ENCODE measurements around the gene STK24.

STK24 gene

GRCh38 chr13:98537740-98538139, 39.2 kb downstream of the STK24 start:
- no peak overlapping the region for H3K23ac ChIP-seq (ENCODE audit: low read length)
- peaks cover 2% of the 10 kb centered on the region for H3K4me1 ChIP-seq (ENCODE audit: control insufficient read depth, low read depth, low read length)
- no peak overlapping the region for H2BK5ac ChIP-seq (ENCODE audit: low read length)
- H4K5ac ChIP-seq (ENCODE audit: low read length) = no peak overlapping the region
- H3K56ac ChIP-seq (ENCODE audit: low read length) = no peak overlapping the region
- no peak overlapping the region for H2BK15ac ChIP-seq (replicated peaks; ENCODE audit: low read depth)
- H3K79me1 ChIP-seq (ENCODE audit: low read length) = peaks cover 37% of the 10 kb centered on the region
- H3K36me3 ChIP-seq (ENCODE audit: control insufficient read depth, insufficient read depth, low read length) = no peaks in the 10 kb centered on the region
- no peak overlapping the region for H3K4me2 ChIP-seq (ENCODE audit: low read length)
- no peak overlapping the region for H4K8ac ChIP-seq (ENCODE audit: low read depth, low read length)
- no peak for DNase-seq
- H3K4me3 ChIP-seq (ENCODE audit: low read length) = no peak overlapping the region
- H3K18ac ChIP-seq (ENCODE audit: low read length) = no peak overlapping the region
- H3K27ac ChIP-seq (ENCODE audit: low read depth, low read length) = no peak overlapping the region
- H3K27me3 ChIP-seq (ENCODE audit: insufficient read depth, low read length, poor library complexity) = no peaks in the 10 kb centered on the region
- no peak overlapping the region for H2AK5ac ChIP-seq (ENCODE audit: low read length)
- H3K9ac ChIP-seq (ENCODE audit: low read length) = no peak overlapping the region
- WGBS (ENCODE audit: extremely low coverage, insufficient coverage, low lambda C conversion rate) = no CpG with 5 or more reads among the region's 6 CpGs
- H3K4ac ChIP-seq (ENCODE audit: low read depth, low read length) = no peak overlapping the region
- peaks cover 91% of the 10 kb centered on the region for H3K79me2 ChIP-seq (ENCODE audit: control insufficient read depth, insufficient read depth, low read length)
- H2BK120ac ChIP-seq (ENCODE audit: low read depth, low read length) = no peak overlapping the region

GRCh38 chr13:98537306-98537705, 39.6 kb downstream of the STK24 start:
- no peak overlapping the region for H2AK5ac ChIP-seq (ENCODE audit: low read length)
- no peak overlapping the region for H3K27ac ChIP-seq (ENCODE audit: low read depth, low read length)
- no peak overlapping the region for H3K9ac ChIP-seq (ENCODE audit: low read length)
- H3K79me2 ChIP-seq (ENCODE audit: control insufficient read depth, insufficient read depth, low read length) = peaks cover 88% of the 10 kb centered on the region
- no peak overlapping the region for H3K4me3 ChIP-seq (ENCODE audit: low read length)
- H2BK15ac ChIP-seq (replicated peaks; ENCODE audit: low read depth) = no peak overlapping the region
- H3K79me1 ChIP-seq (ENCODE audit: low read length) = peaks cover 36% of the 10 kb centered on the region
- no peak overlapping the region for H3K4ac ChIP-seq (ENCODE audit: low read depth, low read length)
- no peak overlapping the region for H3K18ac ChIP-seq (ENCODE audit: low read length)
- WGBS (ENCODE audit: extremely low coverage, insufficient coverage, low lambda C conversion rate) = no CpG with 5 or more reads among the region's 14 CpGs
- H4K5ac ChIP-seq (ENCODE audit: low read length) = no peak overlapping the region
- H3K27me3 ChIP-seq (ENCODE audit: insufficient read depth, low read length, poor library complexity) = no peaks in the 10 kb centered on the region
- no peak for DNase-seq
- H3K23ac ChIP-seq (ENCODE audit: low read length) = peak overlapping the region; percentile 89
- peak overlapping the region; percentile 6 for H3K56ac ChIP-seq (ENCODE audit: low read length)
- peaks cover 2% of the 10 kb centered on the region for H3K4me1 ChIP-seq (ENCODE audit: control insufficient read depth, low read depth, low read length)
- no peak overlapping the region for H2BK120ac ChIP-seq (ENCODE audit: low read depth, low read length)
- no peak overlapping the region for H2BK5ac ChIP-seq (ENCODE audit: low read length)
- no peaks in the 10 kb centered on the region for H3K36me3 ChIP-seq (ENCODE audit: control insufficient read depth, insufficient read depth, low read length)
- H3K4me2 ChIP-seq (ENCODE audit: low read length) = no peak overlapping the region
- H4K8ac ChIP-seq (ENCODE audit: low read depth, low read length) = no peak overlapping the region

- H4K8ac ChIP-seq (ENCODE audit: low read depth, low read length) = no peak overlapping the region
- no peak overlapping the region for H3K18ac ChIP-seq (ENCODE audit: low read length)
- H3K23ac ChIP-seq (ENCODE audit: low read length) = peak overlapping the region; percentile 97
- H3K9ac ChIP-seq (ENCODE audit: low read length) = no peak overlapping the region
- peaks cover 2% of the 10 kb centered on the region for H3K4me1 ChIP-seq (ENCODE audit: control insufficient read depth, low read depth, low read length)
- H2BK15ac ChIP-seq (replicated peaks; ENCODE audit: low read depth) = no peak overlapping the region
- H3K79me1 ChIP-seq (ENCODE audit: low read length) = peaks cover 39% of the 10 kb centered on the region
- no peak overlapping the region for H2AK5ac ChIP-seq (ENCODE audit: low read length)
- no peak overlapping the region for H4K5ac ChIP-seq (ENCODE audit: low read length)
- H2BK5ac ChIP-seq (ENCODE audit: low read length) = no peak overlapping the region
- peaks cover 88% of the 10 kb centered on the region for H3K79me2 ChIP-seq (ENCODE audit: control insufficient read depth, insufficient read depth, low read length)
- H3K36me3 ChIP-seq (ENCODE audit: control insufficient read depth, insufficient read depth, low read length) = no peaks in the 10 kb centered on the region
- no peak overlapping the region for H2BK120ac ChIP-seq (ENCODE audit: low read depth, low read length)
- no peak overlapping the region for H3K56ac ChIP-seq (ENCODE audit: low read length)
- H3K4ac ChIP-seq (ENCODE audit: low read depth, low read length) = no peak overlapping the region
- no peak overlapping the region for H3K4me3 ChIP-seq (ENCODE audit: low read length)
- WGBS (ENCODE audit: extremely low coverage, insufficient coverage, low lambda C conversion rate) = no CpG with 5 or more reads among the region's 14 CpGs
- H3K27ac ChIP-seq (ENCODE audit: low read depth, low read length) = no peak overlapping the region
- H3K4me2 ChIP-seq (ENCODE audit: low read length) = no peak overlapping the region
- no peak for DNase-seq
- no peaks in the 10 kb centered on the region for H3K27me3 ChIP-seq (ENCODE audit: insufficient read depth, low read length, poor library complexity)
Observed at GRCh38 chr13:98536729-98537128, 40.2 kb downstream of the STK24 start.

GRCh38 chr13:98535501-98536354, 41.2 kb downstream of the STK24 start:
- H3K18ac ChIP-seq (ENCODE audit: low read length) = no peak overlapping the region
- no peaks in the 10 kb centered on the region for H3K36me3 ChIP-seq (ENCODE audit: control insufficient read depth, insufficient read depth, low read length)
- H3K27ac ChIP-seq (ENCODE audit: low read depth, low read length) = no peak overlapping the region
- H4K5ac ChIP-seq (ENCODE audit: low read length) = no peak overlapping the region
- H3K56ac ChIP-seq (ENCODE audit: low read length) = no peak overlapping the region
- no peaks in the 10 kb centered on the region for H3K27me3 ChIP-seq (ENCODE audit: insufficient read depth, low read length, poor library complexity)
- peak; percentile 69 for DNase-seq
- WGBS (ENCODE audit: extremely low coverage, insufficient coverage, low lambda C conversion rate) = no CpG with 5 or more reads among the region's 13 CpGs
- H4K8ac ChIP-seq (ENCODE audit: low read depth, low read length) = no peak overlapping the region
- no peak overlapping the region for H3K23ac ChIP-seq (ENCODE audit: low read length)
- H2BK120ac ChIP-seq (ENCODE audit: low read depth, low read length) = no peak overlapping the region
- no peak overlapping the region for H2BK15ac ChIP-seq (replicated peaks; ENCODE audit: low read depth)
- H3K9ac ChIP-seq (ENCODE audit: low read length) = no peak overlapping the region
- H3K79me1 ChIP-seq (ENCODE audit: low read length) = peaks cover 44% of the 10 kb centered on the region
- no peak overlapping the region for H3K4me3 ChIP-seq (ENCODE audit: low read length)
- no peak overlapping the region for H2BK5ac ChIP-seq (ENCODE audit: low read length)
- H2AK5ac ChIP-seq (ENCODE audit: low read length) = no peak overlapping the region
- peaks cover 2% of the 10 kb centered on the region for H3K4me1 ChIP-seq (ENCODE audit: control insufficient read depth, low read depth, low read length)
- peaks cover 86% of the 10 kb centered on the region for H3K79me2 ChIP-seq (ENCODE audit: control insufficient read depth, insufficient read depth, low read length)
- no peak overlapping the region for H3K4me2 ChIP-seq (ENCODE audit: low read length)
- H3K4ac ChIP-seq (ENCODE audit: low read depth, low read length) = no peak overlapping the region

GRCh38 chr13:98534821-98535220, 42.1 kb downstream of the STK24 start:
- Histone ChIP-seq H2AK5ac (ENCODE audit: low read length) (no peak overlapping the region), H3K9ac (ENCODE audit: low read length) (no peak overlapping the region), H3K4ac (ENCODE audit: low read depth, low read length) (no peak overlapping the region), H3K79me2 (ENCODE audit: control insufficient read depth, insufficient read depth, low read length) (peaks cover 86% of the 10 kb centered on the region), H2BK5ac (ENCODE audit: low read length) (no peak overlapping the region), H3K27me3 (ENCODE audit: insufficient read depth, low read length, poor library complexity) (no peaks in the 10 kb centered on the region), H3K36me3 (ENCODE audit: control insufficient read depth, insufficient read depth, low read length) (no peaks in the 10 kb centered on the region), H3K23ac (ENCODE audit: low read length) (no peak overlapping the region), H4K5ac (ENCODE audit: low read length) (no peak overlapping the region), H2BK15ac (replicated peaks; ENCODE audit: low read depth) (no peak overlapping the region), H3K4me3 (ENCODE audit: low read length) (no peak overlapping the region), H2BK120ac (ENCODE audit: low read depth, low read length) (no peak overlapping the region), H3K56ac (ENCODE audit: low read length) (no peak overlapping the region), H3K18ac (ENCODE audit: low read length) (no peak overlapping the region), H3K79me1 (ENCODE audit: low read length) (peaks cover 45% of the 10 kb centered on the region), H3K4me1 (ENCODE audit: control insufficient read depth, low read depth, low read length) (peaks cover 2% of the 10 kb centered on the region), H3K4me2 (ENCODE audit: low read length) (no peak overlapping the region), H4K8ac (ENCODE audit: low read depth, low read length) (no peak overlapping the region), H3K27ac (ENCODE audit: low read depth, low read length) (no peak overlapping the region)
- DNase-seq = no peak
- no CpG with 5 or more reads among the region's 7 CpGs for WGBS (ENCODE audit: extremely low coverage, insufficient coverage, low lambda C conversion rate)

GRCh38 chr13:98533912-98534311, 43.0 kb downstream of the STK24 start:
- Histone ChIP-seq H3K23ac (ENCODE audit: low read length) (no peak overlapping the region), H2AK5ac (ENCODE audit: low read length) (no peak overlapping the region), H3K56ac (ENCODE audit: low read length) (no peak overlapping the region), H2BK15ac (replicated peaks; ENCODE audit: low read depth) (no peak overlapping the region), H3K9ac (ENCODE audit: low read length) (no peak overlapping the region), H3K18ac (ENCODE audit: low read length) (no peak overlapping the region), H2BK5ac (ENCODE audit: low read length) (no peak overlapping the region), H3K4me3 (ENCODE audit: low read length) (no peak overlapping the region), H3K79me2 (ENCODE audit: control insufficient read depth, insufficient read depth, low read length) (peaks cover 86% of the 10 kb centered on the region), H3K36me3 (ENCODE audit: control insufficient read depth, insufficient read depth, low read length) (no peaks in the 10 kb centered on the region), H3K4ac (ENCODE audit: low read depth, low read length) (no peak overlapping the region), H4K8ac (ENCODE audit: low read depth, low read length) (no peak overlapping the region), H4K5ac (ENCODE audit: low read length) (no peak overlapping the region), H3K4me2 (ENCODE audit: low read length) (no peak overlapping the region), H3K79me1 (ENCODE audit: low read length) (peaks cover 42% of the 10 kb centered on the region), H2BK120ac (ENCODE audit: low read depth, low read length) (no peak overlapping the region), H3K27me3 (ENCODE audit: insufficient read depth, low read length, poor library complexity) (no peaks in the 10 kb centered on the region), H3K27ac (ENCODE audit: low read depth, low read length) (no peak overlapping the region), H3K4me1 (ENCODE audit: control insufficient read depth, low read depth, low read length) (peaks cover 2% of the 10 kb centered on the region)
- no peak for DNase-seq
- no CpG with 5 or more reads among the region's 9 CpGs for WGBS (ENCODE audit: extremely low coverage, insufficient coverage, low lambda C conversion rate)
